Activated T-cell treated with anti-CD3 and anti-CD28 coated beads for 48 hours (primary cell): ENCODE measurements around the gene RAD51B.

ENCODE experiments used
- DNase-seq: peaks from one replicate; pipeline ENCODE4 v3.0.0-alpha.2; 2020; ENCODE audit warnings: low read depth

The RAD51B gene

GRCh38 chr14:68532496-68532895, 712.9 kb downstream of the RAD51B start:
- DNase-seq = no peak

- no peak for DNase-seq
These were observed 714.7 kb downstream of the RAD51B start for GRCh38 chr14:68534276-68534675.

- DNase-seq = no peak
These were observed 715.9 kb downstream of the RAD51B start for GRCh38 chr14:68535404-68536017.

- DNase-seq = no peak
These were observed 716.4 kb downstream of the RAD51B start for GRCh38 chr14:68536018-68536410.

- no peak for DNase-seq
These were observed 719.1 kb downstream of the RAD51B start for GRCh38 chr14:68538639-68539038.

GRCh38 chr14:68539241-68539737, 719.7 kb downstream of the RAD51B start:
- no peak for DNase-seq

- DNase-seq = no peak
These were observed 720.2 kb downstream of the RAD51B start for GRCh38 chr14:68539789-68540188.

- no peak for DNase-seq
These were observed 721.8 kb downstream of the RAD51B start for GRCh38 chr14:68541178-68541896.

GRCh38 chr14:68542346-68542745, 722.8 kb downstream of the RAD51B start:
- DNase-seq = no peak

GRCh38 chr14:68543516-68543915, 723.9 kb downstream of the RAD51B start:
- DNase-seq = no peak

GRCh38 chr14:68544081-68544892, 724.7 kb downstream of the RAD51B start:
- DNase-seq = no peak

GRCh38 chr14:68546839-68547238, 727.3 kb downstream of the RAD51B start:
- DNase-seq = no peak

- no peak for DNase-seq
These were observed 728.0 kb downstream of the RAD51B start for GRCh38 chr14:68547305-68548193.

- DNase-seq = no peak
These were observed 728.9 kb downstream of the RAD51B start for GRCh38 chr14:68548194-68549076.

GRCh38 chr14:68550338-68550715, 730.7 kb downstream of the RAD51B start:
- DNase-seq = no peak

GRCh38 chr14:68551045-68551683, 731.6 kb downstream of the RAD51B start:
- no peak for DNase-seq

- no peak for DNase-seq
These were observed 732.5 kb downstream of the RAD51B start for GRCh38 chr14:68552075-68552474.

- DNase-seq = no peak
These were observed 733.0 kb downstream of the RAD51B start for GRCh38 chr14:68552602-68553001.

GRCh38 chr14:68553311-68553710, 733.7 kb downstream of the RAD51B start:
- no peak for DNase-seq

GRCh38 chr14:68554231-68554630, 734.7 kb downstream of the RAD51B start:
- no peak for DNase-seq
